ENCODE measurements around the gene ARID1B.

ARID1B gene

GRCh38 chr6:157219201-157220200 is 442.3 kb downstream of the ARID1B start (continued):
- TF ChIP-seq PATZ1 (tag by site-specific recombination; IDR thresholded peaks at IDR 0.05) (0 out of 2 replicates have a peak, but pooled peaks have one; percentile 17), ZSCAN5A (tag by site-specific recombination; IDR thresholded peaks at IDR 0.05) (no peak), ZNF670 (tag by site-specific recombination; IDR thresholded peaks at IDR 0.05; ENCODE audit: low read depth) (no peak), ZNF792 (tag by site-specific recombination; IDR thresholded peaks at IDR 0.05) (no peak), ZNF692 (tag by site-specific recombination; IDR thresholded peaks at IDR 0.05) (no peak), ZXDB (tag by site-specific recombination; IDR thresholded peaks at IDR 0.05) (no peak), SP7 (tag by site-specific recombination; IDR thresholded peaks at IDR 0.05) (no peak), ZNF433 (tag by site-specific recombination; IDR thresholded peaks at IDR 0.05; ENCODE audit: low read depth) (no peak), ZNF138 (tag by site-specific recombination; IDR thresholded peaks at IDR 0.05; ENCODE audit: borderline replicate concordance) (no peak), ZNF302 (tag by site-specific recombination; IDR thresholded peaks at IDR 0.05; ENCODE audit: low read depth) (no peak), ZNF76 (tag by site-specific recombination; IDR thresholded peaks at IDR 0.05; ENCODE audit: borderline replicate concordance, low read depth) (0 out of 2 replicates have a peak, but pooled peaks have one; percentile 14), ZNF548 (tag by site-specific recombination; IDR thresholded peaks at IDR 0.05) (no peak), ZNF350 (tag by site-specific recombination; IDR thresholded peaks at IDR 0.05) (no peak), TCF7L2 (IDR thresholded peaks at IDR 0.05; ENCODE audit: borderline replicate concordance, low read depth, low read length) (no peak), ZNF121 (tag by site-specific recombination; IDR thresholded peaks at IDR 0.05) (no peak), KLF1 (tag by site-specific recombination; IDR thresholded peaks at IDR 0.05) (peak; percentile 90), KLF16 (tag by site-specific recombination; IDR thresholded peaks at IDR 0.05) (no peak), ZNF610 (tag by site-specific recombination; IDR thresholded peaks at IDR 0.05; ENCODE audit: borderline replicate concordance) (peak; percentile 42; the same call in 1 of the 2 replicates), SP2 (tag by site-specific recombination; IDR thresholded peaks at IDR 0.05) (no peak), ZBTB17 (tag by site-specific recombination; IDR thresholded peaks at IDR 0.05) (no peak)
- TF ChIP-seq, protein P1, sequence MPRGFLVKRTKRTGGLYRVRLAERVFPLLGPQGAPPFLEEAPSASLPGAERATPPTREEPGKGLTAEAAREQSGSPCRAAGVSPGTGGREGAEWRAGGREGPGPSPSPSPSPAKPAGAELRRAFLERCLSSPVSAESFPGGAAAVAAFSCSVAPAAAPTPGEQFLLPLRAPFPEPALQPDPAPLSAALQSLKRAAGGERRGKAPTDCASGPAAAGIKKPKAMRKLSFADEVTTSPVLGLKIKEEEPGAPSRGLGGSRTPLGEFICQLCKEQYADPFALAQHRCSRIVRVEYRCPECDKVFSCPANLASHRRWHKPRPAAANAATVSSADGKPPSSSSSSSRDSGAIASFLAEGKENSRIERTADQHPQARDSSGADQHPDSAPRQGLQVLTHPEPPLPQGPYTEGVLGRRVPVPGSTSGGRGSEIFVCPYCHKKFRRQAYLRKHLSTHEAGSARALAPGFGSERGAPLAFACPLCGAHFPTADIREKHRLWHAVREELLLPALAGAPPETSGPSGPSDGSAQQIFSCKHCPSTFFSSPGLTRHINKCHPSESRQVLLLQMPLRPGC (tag by site-specific recombination; IDR thresholded peaks at IDR 0.05), result no peak
- TF ChIP-seq, protein P2, sequence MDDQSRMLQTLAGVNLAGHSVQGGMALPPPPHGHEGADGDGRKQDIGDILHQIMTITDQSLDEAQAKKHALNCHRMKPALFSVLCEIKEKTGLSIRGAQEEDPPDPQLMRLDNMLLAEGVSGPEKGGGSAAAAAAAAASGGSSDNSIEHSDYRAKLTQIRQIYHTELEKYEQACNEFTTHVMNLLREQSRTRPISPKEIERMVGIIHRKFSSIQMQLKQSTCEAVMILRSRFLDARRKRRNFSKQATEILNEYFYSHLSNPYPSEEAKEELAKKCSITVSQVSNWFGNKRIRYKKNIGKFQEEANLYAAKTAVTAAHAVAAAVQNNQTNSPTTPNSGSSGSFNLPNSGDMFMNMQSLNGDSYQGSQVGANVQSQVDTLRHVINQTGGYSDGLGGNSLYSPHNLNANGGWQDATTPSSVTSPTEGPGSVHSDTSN (CRISPR knock-in tag; IDR thresholded peaks at IDR 0.05), result no peak
- TF ChIP-seq, protein P3, sequence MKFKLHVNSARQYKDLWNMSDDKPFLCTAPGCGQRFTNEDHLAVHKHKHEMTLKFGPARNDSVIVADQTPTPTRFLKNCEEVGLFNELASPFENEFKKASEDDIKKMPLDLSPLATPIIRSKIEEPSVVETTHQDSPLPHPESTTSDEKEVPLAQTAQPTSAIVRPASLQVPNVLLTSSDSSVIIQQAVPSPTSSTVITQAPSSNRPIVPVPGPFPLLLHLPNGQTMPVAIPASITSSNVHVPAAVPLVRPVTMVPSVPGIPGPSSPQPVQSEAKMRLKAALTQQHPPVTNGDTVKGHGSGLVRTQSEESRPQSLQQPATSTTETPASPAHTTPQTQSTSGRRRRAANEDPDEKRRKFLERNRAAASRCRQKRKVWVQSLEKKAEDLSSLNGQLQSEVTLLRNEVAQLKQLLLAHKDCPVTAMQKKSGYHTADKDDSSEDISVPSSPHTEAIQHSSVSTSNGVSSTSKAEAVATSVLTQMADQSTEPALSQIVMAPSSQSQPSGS (tag by site-specific recombination; IDR thresholded peaks at IDR 0.05; ENCODE audit: low read depth), result no peak

All from HEK293 (cell line).